Ishikawa (cell line): ENCODE data around the gene EEIG1.

Experiments used
- CEBPB ChIP-seq: IDR thresholded peaks from 2 replicates; pipeline ENCODE4 v1.6.1; 2012
- EP300 ChIP-seq: IDR thresholded peaks from 2 replicates; pipeline ENCODE4 v1.6.1; 2012; ENCODE audit warnings: borderline replicate concordance
- RAD21 ChIP-seq: IDR thresholded peaks from 2 replicates; pipeline ENCODE4 v1.6.1; 2012; ENCODE audit warnings: low read depth
- TAF1 ChIP-seq: IDR thresholded peaks from 2 replicates; pipeline ENCODE4 v1.6.1; 2012; ENCODE audit warnings: low read depth, mild to moderate bottlenecking
- TCF12 ChIP-seq: IDR thresholded peaks from 2 replicates; pipeline ENCODE4 v1.6.1; 2012; ENCODE audit warnings: low read depth
- YY1 ChIP-seq: IDR thresholded peaks from 2 replicates; pipeline ENCODE4 v1.6.1; 2012; ENCODE audit warnings: low read depth
- TF ChIP-seq, protein P1 (sequence below): IDR thresholded peaks from 2 replicates; pipeline ENCODE4 v1.6.1; 2012

DNA sequence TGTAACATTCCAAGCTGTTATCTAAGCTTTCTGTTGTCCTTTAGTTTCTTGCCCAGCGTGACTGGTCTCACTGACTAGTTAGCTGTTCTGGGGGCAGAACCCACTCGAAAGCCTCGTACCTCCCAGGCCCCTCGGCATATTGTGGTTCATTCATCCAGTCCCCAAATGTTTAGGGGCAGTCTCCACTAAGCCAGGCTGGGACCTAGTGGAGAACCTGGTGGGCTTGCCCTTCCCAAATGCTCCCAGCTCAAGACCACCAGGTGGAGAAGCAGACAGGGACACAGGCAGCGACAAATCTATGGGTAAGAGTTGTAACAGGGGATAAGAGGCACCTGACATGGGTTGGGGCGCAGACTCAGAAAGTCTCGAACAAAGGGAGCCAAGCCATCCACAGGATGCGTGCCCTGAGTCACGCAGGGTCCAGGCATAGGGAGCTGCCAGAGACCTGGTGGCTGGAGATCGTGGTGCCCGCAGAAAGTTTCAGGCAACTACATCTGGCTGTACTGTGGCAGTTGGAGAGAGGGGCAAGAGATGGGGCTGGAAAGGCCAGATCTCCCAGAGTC, 851 bp upstream of the EEIG1 start:
- TF ChIP-seq YY1 (no peak), RAD21 (no peak), CEBPB (no peak), TAF1 (no peak), EP300 (no peak), TCF12 (no peak; the same call in 1 of the 2 replicates)
- TF ChIP-seq, protein P1, sequence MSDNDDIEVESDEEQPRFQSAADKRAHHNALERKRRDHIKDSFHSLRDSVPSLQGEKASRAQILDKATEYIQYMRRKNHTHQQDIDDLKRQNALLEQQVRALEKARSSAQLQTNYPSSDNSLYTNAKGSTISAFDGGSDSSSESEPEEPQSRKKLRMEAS: no peak
